Loucy (cell line): ENCODE data around the gene ZNF420.
"Not testable (repeated sequence)": the region's sequence is repeated elsewhere in the genome, so short reads cannot be mapped to it uniquely, and the experiment has no call there.

Experiments used
- H2AFZ ChIP-seq: fragments of 200-600 bp; sonication (generic); 2 replicates; pipeline ENCODE4 v1.6.0; 2016; ENCODE audit warnings: antibody characterized with exemption, mild to moderate bottlenecking, low read length, moderate library complexity
- H3F3A ChIP-seq: fragments of 200-600 bp; 2 replicates; pipeline ENCODE4 v1.6.0; 2016; ENCODE audit warnings: antibody characterized with exemption, low read depth, mild to moderate bottlenecking
- H3K27me3 ChIP-seq: fragments of 200-600 bp; sonication (generic); 2 replicates; pipeline ENCODE4 v1.6.1; 2014; ENCODE audit warnings: low read length, mild to moderate bottlenecking; ENCODE audit not compliant: insufficient read depth, poor library complexity, severe bottlenecking
- H3K36me3 ChIP-seq: fragments of 200-600 bp; sonication (generic); 2 replicates; pipeline ENCODE4 v1.6.1; 2016; ENCODE audit warnings: low read length; ENCODE audit not compliant: insufficient read depth
- H3K4me1 ChIP-seq: fragments of 200-600 bp; sonication (generic); 2 replicates; pipeline ENCODE4 v1.5.1; 2014; ENCODE audit warnings: low read length, mild to moderate bottlenecking; ENCODE audit not compliant: insufficient read depth, poor library complexity, severe bottlenecking
- H3K4me2 ChIP-seq: fragments of 200-600 bp; sonication (generic); 2 replicates; pipeline ENCODE4 v1.6.0; 2014; ENCODE audit warnings: antibody characterized with exemption, low read length, low read depth, mild to moderate bottlenecking; ENCODE audit not compliant: poor library complexity, severe bottlenecking
- H3K4me3 ChIP-seq: fragments of 200-600 bp; sonication (generic); 2 replicates; pipeline ENCODE4 v1.5.1; 2014; ENCODE audit warnings: low read length, mild to moderate bottlenecking, mixed read lengths; ENCODE audit not compliant: poor library complexity, severe bottlenecking
- H3K79me2 ChIP-seq: fragments of 200-600 bp; sonication (generic); 2 replicates; pipeline ENCODE4 v1.6.1; 2014; ENCODE audit warnings: low read length; ENCODE audit not compliant: insufficient read depth
- H3K9ac ChIP-seq: fragments of 200-600 bp; sonication (generic); 2 replicates; pipeline ENCODE4 v1.6.0; 2014; ENCODE audit warnings: mild to moderate bottlenecking, low read depth, low read length, moderate library complexity; ENCODE audit not compliant: poor library complexity, severe bottlenecking
- H3K9me2 ChIP-seq: fragments of 200-600 bp; sonication (generic); replicated peaks from 2 replicates; pipeline ENCODE4 v1.6.1; 2016; ENCODE audit warnings: low read depth, low read length, mixed read lengths
- H3K9me3 ChIP-seq: fragments of 200-600 bp; sonication (generic); 2 replicates; pipeline ENCODE4 v1.6.1; 2014; ENCODE audit warnings: mild to moderate bottlenecking, antibody characterized with exemption, low read length, low read depth; ENCODE audit not compliant: insufficient read depth
- H4K20me1 ChIP-seq: fragments of 200-600 bp; sonication (generic); 2 replicates; pipeline ENCODE4 v1.6.0; 2014; ENCODE audit warnings: antibody characterized with exemption, low read length, mild to moderate bottlenecking; ENCODE audit not compliant: insufficient read depth, poor library complexity, severe bottlenecking
- CTCF ChIP-seq: fragments of 200-600 bp; sonication (generic); conservative IDR thresholded peaks from 2 replicates; pipeline ENCODE4 v1.5.1; 2014; ENCODE audit warnings: mild to moderate bottlenecking, antibody characterized with exemption, low read length
- EZH2phosphoT487 ChIP-seq: fragments of 200-600 bp; IDR thresholded peaks from 2 replicates; pipeline ENCODE4 v1.6.1; 2018; ENCODE audit warnings: antibody characterized with exemption, mild to moderate bottlenecking, moderate library complexity, borderline replicate concordance

The ZNF420 gene

GRCh38 chr19:37114001-37114400 is 35.8 kb downstream of the ZNF420 start:
- Histone ChIP-seq H2AFZ (no peak overlapping the region), H3K9ac (no peak overlapping the region), H3K9me2 (no peaks in the 10 kb centered on the region), H3K36me3 (no peaks in the 10 kb centered on the region; the same call in 1 of the 2 replicates), H3K79me2 (no peaks in the 10 kb centered on the region), H3K4me2 (no peak overlapping the region), H3F3A (no peaks in the 10 kb centered on the region), H3K9me3 (no peaks in the 10 kb centered on the region), H3K4me1 (no peaks in the 10 kb centered on the region), H4K20me1 (no peaks in the 10 kb centered on the region), H3K27me3 (no peaks in the 10 kb centered on the region), H3K4me3 (no peak overlapping the region)
- TF ChIP-seq EZH2phosphoT487, result no peak
- peak; percentile 77 for TF ChIP-seq CTCF

DNA sequence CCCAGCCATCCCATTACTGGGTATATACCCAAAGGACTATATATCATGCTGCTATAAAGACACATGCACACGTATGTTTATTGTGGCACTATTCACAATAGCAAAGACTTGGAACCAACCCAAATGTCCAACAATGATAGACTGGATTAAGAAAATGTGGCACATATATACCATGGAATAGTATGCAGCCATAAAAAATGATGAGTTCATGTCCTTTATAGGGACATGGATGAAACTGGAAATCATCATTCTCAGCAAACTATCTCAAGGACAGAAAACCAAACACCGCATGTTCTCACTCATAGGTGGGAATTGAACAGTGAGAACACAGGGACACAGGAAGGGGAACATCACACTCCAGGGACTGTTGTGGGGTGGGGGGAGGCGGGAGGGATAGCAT is 43.9 kb downstream of the ZNF420 start:
- not testable (repeated sequence) for H3F3A ChIP-seq, H3K9ac ChIP-seq, H3K4me1 ChIP-seq, H3K36me3 ChIP-seq, H4K20me1 ChIP-seq, H3K27me3 ChIP-seq, H3K9me2 ChIP-seq, H3K4me2 ChIP-seq, H3K4me3 ChIP-seq, H2AFZ ChIP-seq, H3K79me2 ChIP-seq
- H3K9me3 ChIP-seq, result peaks cover 20% of the 10 kb centered on the region; the same call in 1 of the 2 replicates

DNA sequence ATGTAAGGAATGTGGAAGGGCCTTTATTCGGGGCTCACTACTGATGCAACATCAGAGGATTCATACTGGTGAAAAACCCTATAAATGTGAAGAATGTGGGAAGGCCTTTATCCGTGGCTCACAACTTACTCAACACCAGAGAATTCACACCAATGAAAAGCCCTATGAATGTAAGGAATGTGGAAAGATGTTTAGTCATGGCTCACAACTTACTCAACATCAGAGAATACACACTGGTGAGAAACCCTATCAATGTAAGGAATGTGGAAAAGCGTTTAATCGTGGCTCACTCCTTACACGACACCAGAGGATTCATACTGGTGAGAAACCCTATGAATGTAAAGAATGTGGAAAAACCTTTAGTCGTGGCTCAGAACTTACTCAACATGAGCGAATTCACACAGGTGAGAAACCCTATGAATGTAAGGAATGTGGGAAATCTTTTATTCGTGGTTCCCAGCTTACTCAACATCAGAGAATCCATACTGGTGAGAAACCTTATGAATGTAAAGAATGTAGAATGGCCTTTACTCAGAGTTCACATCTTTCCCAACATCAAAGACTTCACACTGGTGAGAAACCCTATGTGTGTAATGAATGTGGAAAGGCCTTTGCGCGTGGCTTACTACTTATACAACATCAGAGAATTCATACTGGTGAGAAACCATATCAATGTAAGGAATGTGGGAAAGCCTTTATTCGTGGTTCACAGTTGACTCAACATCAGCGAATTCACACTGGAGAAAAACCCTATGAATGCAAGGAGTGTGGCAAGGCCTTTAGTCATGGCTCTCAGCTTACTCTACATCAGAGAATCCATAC is 50.0 kb downstream of the ZNF420 start:
- Histone ChIP-seq H3F3A (no peaks in the 10 kb centered on the region), H3K36me3 (peaks cover 26% of the 10 kb centered on the region), H3K9me3 (peaks cover 75% of the 10 kb centered on the region), H3K27me3 (peaks cover 12% of the 10 kb centered on the region), H4K20me1 (no peaks in the 10 kb centered on the region), H3K79me2 (no peaks in the 10 kb centered on the region), H3K4me2 (no peak overlapping the region), H3K9me2 (no peaks in the 10 kb centered on the region), H3K9ac (no peak overlapping the region), H2AFZ (no peak overlapping the region), H3K4me1 (no peaks in the 10 kb centered on the region), H3K4me3 (no peak overlapping the region)
- TF ChIP-seq EZH2phosphoT487 (no peak), CTCF (no peak)

- Histone ChIP-seq H3K27me3 (peaks cover 12% of the 10 kb centered on the region), H3K9me3 (peaks cover 80% of the 10 kb centered on the region), H3F3A (no peaks in the 10 kb centered on the region), H4K20me1 (no peaks in the 10 kb centered on the region), H3K9me2 (no peaks in the 10 kb centered on the region), H3K79me2 (no peaks in the 10 kb centered on the region), H3K4me3 (no peak overlapping the region), H3K9ac (no peak overlapping the region), H2AFZ (no peak overlapping the region), H3K4me2 (no peak overlapping the region), H3K36me3 (peaks cover 26% of the 10 kb centered on the region), H3K4me1 (no peaks in the 10 kb centered on the region)
- TF ChIP-seq EZH2phosphoT487 (no peak), CTCF (no peak)
These were observed 50.6 kb downstream of the ZNF420 start for GRCh38 chr19:37128821-37129177.
